ENCODE results near the gene GSTT4. TPM values are rescaled to one million over a fixed set of nuclear protein-coding genes. Genes with fewer than 3 reads are reported as not detected.
A peak's percentile ranks its signal among the peaks of the same experiment; 100 is the strongest.

GSTT4 gene
- total and polyA plus RNA-seq, 9 of the 15 experiments (the other 6 are each of a cell fraction or from before 2014, with no cell fraction given) = not detected

GRCh38 chr22:24009227-24010017 is 4.2 kb upstream of the GSTT4 start (continued):
- no peak for TF ChIP-seq ZBTB40 (IDR thresholded peaks at IDR 0.05)
- TF ChIP-seq ZBTB40 (CRISPR knock-in tag; IDR thresholded peaks at IDR 0.05) = no peak
- TF ChIP-seq LEF1 (IDR thresholded peaks at IDR 0.05) = peak; percentile 41; the same call in 1 of the 2 replicates
- peak; percentile 48; the same call in 1 of the 2 replicates for TF ChIP-seq SOX6 (IDR thresholded peaks at IDR 0.05)
- no peak for TF ChIP-seq ZMIZ1 (IDR thresholded peaks at IDR 0.05; ENCODE audit: low read depth in 2 of 2, low read length in 2 of 2)

All from K562 (cell line).